GM12878 (cell line): ENCODE data around the gene ACSS1. TPM values are rescaled to one million over a fixed set of nuclear protein-coding genes. Genes with fewer than 3 reads are reported as not detected.

ENCODE experiments used
- ATAC-seq: fragments of 200-7000 bp; cut with Tn5 transposase; 3 replicates; pipeline ENCODE4 v1.9.1; 2020; ENCODE audit warnings: mild to moderate bottlenecking, moderate library complexity
- BruUV-seq: library from RNA; stranded (reverse); fragments of 400-500 nt; replicated peaks from 2 replicates; lab custom pipeline; 2021; lab: Mats Ljungman, UMichigan
- CTCF ChIA-PET: fragments of 300-600 bp; sonication (Branson Sonifier 250); formaldehyde crosslinking; extraction: SDS; loops from one replicate; lab custom pipeline; 2021; ENCODE audit warnings: inconsistent platforms; lab: Yijun Ruan, JAX
- POLR2A ChIA-PET: fragments of 350-600 bp; formaldehyde crosslinking; extraction: SDS; loops from one replicate; lab custom pipeline; 2021; ENCODE audit warnings: inconsistent platforms; lab: Charles Lee
- RAD21 ChIA-PET: fragments of 300-600 bp; sonication (Branson Sonifier 250); formaldehyde crosslinking; loops from one replicate; lab custom pipeline; 2023; ENCODE audit warnings: antibody characterized with exemption; ENCODE audit not compliant: unreplicated experiment; lab: Charles Lee
- SMC1A ChIA-PET: fragments of 300-600 bp; sonication (Branson Sonifier 250); formaldehyde crosslinking; loops from one replicate; lab custom pipeline; 2023; ENCODE audit not compliant: unreplicated experiment, uncharacterized antibody; lab: Charles Lee
- DNase-seq: peaks from one replicate; pipeline ENCODE4 v3.0.0-alpha.2; 2011; ENCODE audit warnings: low read depth, low spot score
- FAIRE-seq: peaks from 3 replicates; lab custom pipeline; 2011; peaks lifted over from hg19 to GRCh38; lab: Jason Lieb, UNC
- H2AFZ ChIP-seq: 2 replicates; pipeline ENCODE4 v1.6.0; 2011; ENCODE audit warnings: low read depth, low read length, control low read depth; ENCODE audit not compliant: control insufficient read depth
- H3K27ac ChIP-seq: 2 replicates; pipeline ENCODE4 v1.5.1; 2011; ENCODE audit warnings: control low read depth; ENCODE audit not compliant: control insufficient read depth, insufficient read depth
- H3K27me3 ChIP-seq, 2 experiments: replicated peaks in 1 of 2; 2 replicates each; pipeline versions ENCODE4 v1.6.0 to v1.6.1; 2011; ENCODE audit warnings: low read length in 1 of 2; ENCODE audit not compliant: control insufficient read depth in 2 of 2, insufficient read depth in 2 of 2
- H3K36me3 ChIP-seq, 2 experiments: 2 replicates each; pipeline ENCODE4 v1.5.1; 2011; ENCODE audit warnings: low read length in 1 of 2; ENCODE audit not compliant: control insufficient read depth in 2 of 2, insufficient read depth in 2 of 2
- H3K4me1 ChIP-seq: 2 replicates; pipeline ENCODE4 v1.6.1; 2011; ENCODE audit warnings: mild to moderate bottlenecking, low read length, moderate library complexity, mixed read lengths; ENCODE audit not compliant: control insufficient read depth, insufficient read depth
- H3K4me2 ChIP-seq: 2 replicates; pipeline ENCODE4 v1.6.0; 2011; ENCODE audit warnings: control low read depth; ENCODE audit not compliant: control insufficient read depth, insufficient read depth
- H3K4me3 ChIP-seq: fragments of 200-600 bp; sonication (generic); 2 replicates; pipeline ENCODE4 v1.5.1; 2016
- H3K79me2 ChIP-seq: 2 replicates; pipeline ENCODE4 v1.6.0; 2011; ENCODE audit warnings: low read length; ENCODE audit not compliant: control insufficient read depth, insufficient read depth
- H3K9ac ChIP-seq: 2 replicates; pipeline ENCODE4 v1.8.0; 2011; ENCODE audit warnings: low read length, control low read depth, mixed read lengths; ENCODE audit not compliant: control insufficient read depth, insufficient read depth
- H3K9me3 ChIP-seq: replicated peaks from 3 replicates; pipeline ENCODE4 v1.5.1; 2011; ENCODE audit warnings: mild to moderate bottlenecking, low read length; ENCODE audit not compliant: control insufficient read depth, insufficient read depth
- H4K20me1 ChIP-seq: 2 replicates; pipeline ENCODE4 v1.6.0; 2011; ENCODE audit not compliant: control insufficient read depth, insufficient read depth
- LARP7 ChIP-seq: fragments of 450-650 bp; IDR thresholded peaks from 2 replicates; pipeline ENCODE4 v1.6.1; 2017; ENCODE audit warnings: mild to moderate bottlenecking
- REST ChIP-seq: IDR thresholded peaks from 2 replicates; pipeline ENCODE4 v1.6.1; 2012; ENCODE audit warnings: mild to moderate bottlenecking, low read depth, low read length
- WGBS: methylation state at CpG from one replicate; pipeline ENCODE4 v1.1.6; 2016; ENCODE audit warnings: low lambda C conversion rate; ENCODE audit not compliant: insufficient replicate concordance, insufficient coverage; ENCODE audit errors: missing lambda C conversion rate; 5-methylcytosine and 5-hydroxymethylcytosine counted together
- in situ Hi-C: fragments of 300-500 bp; cut with MboI; formaldehyde crosslinking; loops from 9 replicates; pipeline ENCODE4 v1.14.3; 2018; ENCODE audit warnings: mixed read lengths
- intact Hi-C: fragments of 100-400 bp; cut with micrococcal nuclease; formaldehyde crosslinking; loops from one replicate; pipeline ENCODE4 v1.14.2; 2022; ENCODE audit not compliant: unreplicated experiment
- polyA plus RNA-seq, 11 experiments: library from polyadenylated mRNA; depleted of rRNA in 4 of 11; unstranded in 6 of 11; stranded (reverse) in 5 of 11; fragments of >200 nt; fragmentation: Nextera tagmentation in 4 of 11; fragmentation: Illumina TruSeq in 1 of 11; extraction: Ambion mirVana in 4 of 11; extraction: Trizol in 1 of 11; gene quantifications; 1 replicate in 1 of 11; 2 replicates in 10 of 11; pipeline versions ENCODE4 v1.2.1 to v1.2.3, GENCODE V29; 2011 to 2016; ENCODE audit warnings: inconsistent platforms in 2 of 11, missing spikeins in 2 of 11, low read depth in 1 of 11
- total RNA-seq, 4 experiments: library from RNA; depleted of rRNA in 3 of 4; stranded (reverse); fragments of >200 nt in 3 of 4; fragmentation: Illumina TruSeq in 1 of 4; extraction: Trizol in 1 of 4; gene quantifications; 2 replicates each; pipeline versions ENCODE4 v1.2.1 to v1.2.3, GENCODE V29; 2013 to 2021

ACSS1 gene
- total and polyA plus RNA-seq, 10 of the 15 experiments (the other 5 are each of a cell fraction or from before 2014, with no cell fraction given) = 1.3 to 44.9 (median 31.1) TPM

GRCh38 chr20:25054995-25055629, 2.8 kb downstream of the ACSS1 start:
- Histone ChIP-seq H3K4me2 (0 out of 2 replicates have a peak overlapping the region, but pooled peaks have one; percentile 17), H3K9me3 (no peaks in the 10 kb centered on the region), H4K20me1 (peaks cover 5% of the 10 kb centered on the region; the same call in 1 of the 2 replicates), H3K79me2 (peaks cover 27% of the 10 kb centered on the region), H3K27me3 (no peaks in the 10 kb centered on the region), H3K4me3 (no peak overlapping the region), H3K9ac (no peak overlapping the region), H3K27ac (no peak overlapping the region), H3K36me3 (no peaks in the 10 kb centered on the region), H2AFZ (no peak overlapping the region), H3K4me1 (peaks cover 55% of the 10 kb centered on the region)
- ChIA-PET RAD21 (interaction anchor here (1.0 to 1.9 kb wide), 4 partner anchors 9 to 63 kb away, joined by 3 to 6 read pairs (median 5); no protein-coding TSS in a partner anchor), POLR2A (interaction anchor here (0.6 to 1.0 kb wide), 4 partner anchors 9 to 1637 kb away, joined by 3 read pairs; no protein-coding TSS in a partner anchor), CTCF (interaction anchor here (1.0 to 12.6 kb wide), 4 partner anchors 10 to 61 kb away, joined by 4 to 244 read pairs (median 6); partner anchors contain the start of gene APMAP), SMC1A (interaction anchor here (0.7 to 2.6 kb wide), 6 partner anchors 8 to 192 kb away, joined by 3 to 13 read pairs (median 3); partner anchors contain the start of gene PYGB)
- WGBS = 87% methylated on average over 10 of the region's 10 CpGs
- TF ChIP-seq REST = peak; percentile 78
- TF ChIP-seq LARP7 = no peak
- no peak for DNase-seq
- ATAC-seq = no peak
- intact Hi-C loops = no loop called here
- in situ Hi-C loops = loop anchor here (10.0 to 25.0 kb wide), 2 partner anchors 350 to 1693 kb away; partner anchors contain the start of genes GINS1, GZF1 and NXT1
- peak; percentile 7 for FAIRE-seq
- BruUV-seq = no TSS peak
